Esophagus squamous epithelium (tissue), 5 donors: ENCODE results near the gene PIK3C2B. TPM values are rescaled to one million over a fixed set of nuclear protein-coding genes. Genes with fewer than 3 reads are reported as not detected.
A peak's percentile ranks its signal among the peaks of the same experiment; 100 is the strongest.

Source experiments
- DNase-seq: peaks from one replicate; lab custom pipeline; 2025; lab: John Stamatoyannopoulos, UW
- H3K27ac ChIP-seq, 4 donors: fragments of 200-600 bp; sonication (generic); one replicate each; pipeline ENCODE4 v1.5.1; 2016 to 2019; ENCODE audit warnings: mild to moderate bottlenecking in 1 of 4
- H3K27me3 ChIP-seq, 4 donors: fragments of 200-600 bp; sonication (generic); 1 replicate in 3 of 4; 2 replicates in 1 of 4; pipeline versions ENCODE4 v1.5.1 to v1.6.0; 2017 to 2021; ENCODE audit warnings: antibody characterized with exemption in 1 of 4
- H3K36me3 ChIP-seq, 3 donors: fragments of 200-600 bp; sonication (generic); one replicate each; pipeline ENCODE4 v1.5.1; 2016 to 2019
- H3K4me1 ChIP-seq, 3 donors: fragments of 200-600 bp; sonication (generic); one replicate each; pipeline ENCODE4 v1.5.1; 2017 to 2019
- H3K4me3 ChIP-seq, 4 donors: fragments of 200-600 bp; sonication (generic); 1 replicate in 3 of 4; 2 replicates in 1 of 4; pipeline ENCODE4 v1.5.1; 2016 to 2019; ENCODE audit warnings: mild to moderate bottlenecking in 2 of 4, moderate library complexity in 1 of 4
- H3K9me3 ChIP-seq, 3 donors: fragments of 200-600 bp; sonication (generic); one replicate each; pipeline ENCODE4 v1.5.1; 2016 to 2019
- POLR2A ChIP-seq, 4 donors: fragments of 450-650 bp; IDR thresholded peaks; one replicate each; pipeline ENCODE4 v1.6.1; 2017; ENCODE audit warnings: antibody characterized with exemption in 4 of 4, mild to moderate bottlenecking in 4 of 4, moderate library complexity in 3 of 4
- WGBS, 2 donors: methylation state at CpG; one replicate each; pipeline ENCODE4 v1.1.5; 2018; 5-methylcytosine and 5-hydroxymethylcytosine counted together
- intact Hi-C: fragments of 100-400 bp; cut with DNase I; formaldehyde crosslinking; loops from one replicate; pipeline ENCODE4 v1.15.0; 2022
- total RNA-seq, 4 donors: library from RNA; depleted of rRNA; stranded (reverse); fragments of >200 nt; gene quantifications; one replicate each; pipeline ENCODE4 v1.1.0, GENCODE V29; 2016
- TF ChIP-seq, protein P1 (sequence below), 6 experiments: fragments of 450-650 bp in 4 of 6; fragments of 200-600 bp in 2 of 6; sonication (generic) in 2 of 6; IDR thresholded peaks; one replicate each; pipeline ENCODE4 v1.5.1; 2016 to 2019; ENCODE audit warnings: antibody characterized with exemption in 6 of 6, mild to moderate bottlenecking in 4 of 6, moderate library complexity in 4 of 6
- donor health status: DM: yes; HTN: yes; CAD: no.

Gene PIK3C2B
- total RNA-seq, 4 donors from 2014 or later = 19.4 to 40.2 (median 21.3) TPM

DNA sequence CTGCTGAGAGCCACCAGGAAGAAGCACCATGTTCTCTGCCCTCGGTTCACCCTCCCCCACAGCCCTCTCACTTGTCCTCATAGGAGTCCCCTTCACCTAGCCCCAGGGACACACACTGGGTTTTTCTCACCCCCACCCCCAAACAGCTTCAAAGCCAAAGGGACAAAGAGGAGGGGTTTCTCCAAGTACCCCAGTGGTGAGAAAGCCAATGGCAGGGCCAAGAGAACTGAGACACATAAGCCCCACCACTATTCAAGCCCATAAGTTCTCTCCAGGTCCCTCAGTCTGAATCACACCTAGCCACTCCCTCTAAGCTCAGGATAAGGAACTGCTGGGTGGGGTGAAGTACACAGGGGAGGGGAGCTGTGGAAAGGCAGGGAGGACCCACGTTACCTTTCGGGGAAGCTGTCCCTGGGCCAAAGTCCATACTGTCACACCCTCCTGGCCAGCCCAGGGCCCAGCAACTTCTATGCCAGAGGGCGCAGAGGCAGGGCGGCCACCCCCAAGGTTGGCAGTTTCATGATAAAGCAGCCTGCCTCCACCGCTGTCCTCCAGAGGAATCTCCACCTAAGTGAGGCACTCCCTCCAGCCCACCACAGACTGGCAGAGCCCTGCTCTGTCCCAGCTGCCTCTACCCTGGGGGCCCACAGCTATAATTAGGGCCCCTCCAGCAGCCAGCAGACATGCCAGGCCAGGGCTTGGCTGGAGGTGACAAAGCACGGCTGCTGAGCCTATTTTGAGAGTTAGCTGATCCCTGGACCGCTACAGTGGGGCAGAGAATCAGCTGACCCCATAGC is 43.9 kb downstream of the PIK3C2B start:
- Histone ChIP-seq H3K4me1 (peaks cover 21 to 83% (median 31%) of the 10 kb centered on the region in 3 donors), H3K27ac (peak overlapping the region; percentile 82 to 89 (median 86)), H3K36me3 (peaks cover 6 to 71% (median 9%) of the 10 kb centered on the region in 3 donors), H3K27me3 (no peaks in the 10 kb centered on the region), H3K9me3 (no peaks in the 10 kb centered on the region), H3K4me3 (no peak overlapping the region)
- TF ChIP-seq POLR2A (IDR thresholded peaks at IDR 0.05) = no peak
- TF ChIP-seq, protein P1, sequence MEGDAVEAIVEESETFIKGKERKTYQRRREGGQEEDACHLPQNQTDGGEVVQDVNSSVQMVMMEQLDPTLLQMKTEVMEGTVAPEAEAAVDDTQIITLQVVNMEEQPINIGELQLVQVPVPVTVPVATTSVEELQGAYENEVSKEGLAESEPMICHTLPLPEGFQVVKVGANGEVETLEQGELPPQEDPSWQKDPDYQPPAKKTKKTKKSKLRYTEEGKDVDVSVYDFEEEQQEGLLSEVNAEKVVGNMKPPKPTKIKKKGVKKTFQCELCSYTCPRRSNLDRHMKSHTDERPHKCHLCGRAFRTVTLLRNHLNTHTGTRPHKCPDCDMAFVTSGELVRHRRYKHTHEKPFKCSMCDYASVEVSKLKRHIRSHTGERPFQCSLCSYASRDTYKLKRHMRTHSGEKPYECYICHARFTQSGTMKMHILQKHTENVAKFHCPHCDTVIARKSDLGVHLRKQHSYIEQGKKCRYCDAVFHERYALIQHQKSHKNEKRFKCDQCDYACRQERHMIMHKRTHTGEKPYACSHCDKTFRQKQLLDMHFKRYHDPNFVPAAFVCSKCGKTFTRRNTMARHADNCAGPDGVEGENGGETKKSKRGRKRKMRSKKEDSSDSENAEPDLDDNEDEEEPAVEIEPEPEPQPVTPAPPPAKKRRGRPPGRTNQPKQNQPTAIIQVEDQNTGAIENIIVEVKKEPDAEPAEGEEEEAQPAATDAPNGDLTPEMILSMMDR (IDR thresholded peaks at IDR 0.05) = peak in 1 of 6 experiments; percentile 13
- 50 to 63% methylated on average over 1 to 4 of the region's 8 CpGs for WGBS, 2 donors
- no peak for DNase-seq
- intact Hi-C loops = no loop called here

DNA sequence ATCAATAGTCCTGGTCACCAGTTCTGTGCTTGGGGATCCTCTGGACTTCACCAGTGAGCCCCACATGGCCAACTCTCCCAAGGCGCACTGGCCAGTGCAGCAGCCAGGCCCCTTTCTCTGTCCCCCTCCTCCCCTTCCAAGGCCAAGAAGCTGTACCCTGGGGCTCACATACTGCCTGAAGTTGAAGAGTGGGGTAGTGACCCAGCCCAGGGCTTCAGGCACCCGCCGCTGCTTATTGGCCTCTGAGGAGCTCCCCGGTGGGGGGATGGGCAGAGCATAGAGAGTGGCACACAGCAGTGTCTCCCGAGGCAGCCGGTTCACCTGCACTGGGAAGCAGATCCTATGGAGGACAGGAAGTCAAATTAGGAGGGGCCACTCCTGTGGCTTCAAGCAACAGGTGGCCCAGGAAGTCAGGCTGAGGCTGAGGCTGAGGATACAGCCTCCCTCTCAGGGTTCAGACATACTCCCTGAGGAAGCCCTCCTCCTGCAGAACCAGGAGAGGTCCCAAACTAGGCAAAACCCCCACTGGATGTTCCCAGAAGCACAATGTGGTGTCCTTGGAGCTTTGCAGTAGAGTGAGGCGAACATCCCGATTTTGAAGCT is 44.8 kb downstream of the PIK3C2B start:
- intact Hi-C loops = loop anchor here (5.0 kb wide), 1 partner anchor 43 kb away; the partner anchor contains the start of gene PIK3C2B
- Histone ChIP-seq H3K4me3 (no peak overlapping the region), H3K4me1 (peaks cover 21 to 92% (median 31%) of the 10 kb centered on the region in 3 donors), H3K27me3 (no peaks in the 10 kb centered on the region), H3K9me3 (no peaks in the 10 kb centered on the region), H3K36me3 (peaks cover 0 to 71% (median 1%) of the 10 kb centered on the region in 3 donors), H3K27ac (peak overlapping the region; percentile 82 to 89 (median 86))
- DNase-seq = no peak
- TF ChIP-seq, protein P1 (IDR thresholded peaks at IDR 0.05) = no peak
- 61 to 100% methylated on average over 2 to 3 of the region's 8 CpGs for WGBS, 2 donors

DNA sequence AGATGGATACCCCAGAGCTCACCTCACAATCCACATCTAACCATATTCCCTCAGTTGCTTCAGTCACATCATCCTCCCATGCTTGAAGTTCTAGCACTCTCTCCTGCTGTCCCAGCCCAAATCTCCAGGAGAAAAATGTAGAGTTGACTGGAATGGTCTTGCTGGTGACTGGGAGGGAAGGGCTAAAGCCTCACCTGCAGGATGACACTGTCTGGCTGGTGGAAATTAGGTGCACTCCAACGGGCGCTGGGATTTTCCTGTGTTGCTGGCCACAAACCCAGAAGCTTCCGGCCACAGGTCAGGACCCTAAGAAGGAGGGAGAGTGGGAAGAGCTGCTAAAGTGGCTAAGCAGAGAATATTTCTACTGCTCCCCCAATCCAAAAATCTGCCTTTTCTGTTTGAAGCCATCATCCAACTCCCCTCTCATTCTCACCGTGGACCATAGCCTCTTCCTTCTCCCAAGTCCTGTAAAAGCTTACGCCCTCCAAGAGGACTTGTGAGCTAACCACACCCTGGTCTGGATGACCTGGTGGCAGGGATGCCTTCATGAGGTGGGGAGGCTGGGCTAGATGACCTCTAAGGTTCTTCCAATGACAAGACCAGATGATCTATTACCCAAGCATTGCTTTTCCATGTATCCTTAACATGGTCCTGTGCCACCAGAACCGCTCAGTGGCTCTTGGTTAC is 45.5 kb downstream of the PIK3C2B start:
- Histone ChIP-seq H3K27me3 (no peaks in the 10 kb centered on the region), H3K4me1 (peaks cover 26 to 98% (median 31%) of the 10 kb centered on the region in 3 donors), H3K36me3 (peaks cover 0 to 71% (median 0%) of the 10 kb centered on the region in 3 donors), H3K4me3 (no peak overlapping the region), H3K9me3 (no peaks in the 10 kb centered on the region), H3K27ac (peak overlapping the region; percentile 82 to 89 (median 86))
- intact Hi-C loops = loop anchor here (5.0 kb wide), 1 partner anchor 43 kb away; the partner anchor contains the start of gene PIK3C2B
- TF ChIP-seq, protein P1 (IDR thresholded peaks at IDR 0.05) = no peak
- no peak for TF ChIP-seq POLR2A (IDR thresholded peaks at IDR 0.05)
- DNase-seq = no peak
- 85 to 88% methylated on average over 6 of the region's 6 CpGs for WGBS, 2 donors

DNA sequence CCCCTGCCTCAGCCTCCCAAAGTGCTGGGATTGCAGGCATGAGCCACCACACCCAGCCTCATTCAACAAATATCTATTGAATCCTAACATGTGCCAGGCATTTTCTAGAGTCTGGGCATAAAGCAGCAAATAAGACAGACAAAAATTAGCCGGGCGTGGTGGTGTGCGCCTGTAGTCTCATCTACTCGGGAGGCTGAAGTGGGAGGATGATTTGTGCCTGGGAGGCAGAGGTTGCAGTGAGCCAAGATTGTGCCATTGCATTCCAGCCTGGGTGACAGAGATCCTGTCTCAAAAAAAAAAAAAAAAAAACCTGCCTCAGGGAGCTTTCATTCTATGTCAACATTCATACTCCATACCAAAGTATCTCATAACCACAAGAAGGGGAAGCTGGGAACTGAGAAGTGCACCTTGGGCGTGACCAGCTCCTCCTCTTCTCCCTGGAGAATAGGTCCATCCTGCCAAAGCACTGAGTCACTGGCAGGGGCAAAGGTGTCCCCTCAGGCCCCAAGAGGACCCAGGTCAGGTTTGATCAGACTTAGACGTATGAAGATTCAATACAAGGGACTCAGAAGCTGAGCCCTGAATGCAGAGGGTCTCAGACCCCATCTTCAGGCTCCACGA is 46.2 kb downstream of the PIK3C2B start:
- Histone ChIP-seq H3K9me3 (no peaks in the 10 kb centered on the region), H3K36me3 (peaks cover 0 to 71% (median 0%) of the 10 kb centered on the region in 3 donors), H3K4me3 (no peak overlapping the region), H3K27ac (peak overlapping the region; percentile 82 to 89 (median 86)), H3K4me1 (peaks cover 31 to 99% (median 31%) of the 10 kb centered on the region in 3 donors), H3K27me3 (no peaks in the 10 kb centered on the region)
- intact Hi-C loops = loop anchor here (5.0 kb wide), 1 partner anchor 44 kb away; the partner anchor contains the start of gene PIK3C2B
- no peak for TF ChIP-seq POLR2A (IDR thresholded peaks at IDR 0.05)
- TF ChIP-seq, protein P1 (IDR thresholded peaks at IDR 0.05) = no peak
- 68 to 80% methylated on average over 7 of the region's 7 CpGs for WGBS, 2 donors
- DNase-seq = no peak
